ENCODE measurements around the gene TOP1. TPM values are rescaled to one million over a fixed set of nuclear protein-coding genes. Genes with fewer than 3 reads are reported as not detected.
A peak's percentile ranks its signal among the peaks of the same experiment; 100 is the strongest.

The TOP1 gene
- polyA plus RNA-seq, 3 donors, result 6.9 to 11.5 (median 11.5) TPM

GRCh38 chr20:41027366-41027765 lies 1.3 kb upstream of the TOP1 start:
- 100% methylated on average over 1 of the region's 8 CpGs for WGBS (ENCODE audit: insufficient coverage)
- H3K27me3 Mint-ChIP-seq (ENCODE audit: low read depth in 3 of 3), result peaks cover 0 to 2% (median 0%) of the 10 kb centered on the region in 3 donors
- H3K9me3 Mint-ChIP-seq, result peaks cover 0 to 2% (median 0%) of the 10 kb centered on the region in 7 donors
- Histone ChIP-seq H3K9me3 (replicated peaks in 1 of 2; ENCODE audit: control insufficient read depth in 1 of 2, insufficient read depth in 1 of 2, low read length in 2 of 2) (no peaks in the 10 kb centered on the region), H2AFZ (ENCODE audit: insufficient read depth, low read depth, low read length, poor library complexity, severe bottlenecking) (peak overlapping the region; percentile 76), H3K36me3 (replicated peaks in 1 of 2; ENCODE audit: control insufficient read depth in 1 of 2, insufficient read depth in 2 of 2, low read length in 2 of 2) (peaks cover 2 to 3% of the 10 kb centered on the region in 2 donors), H3K9ac (ENCODE audit: insufficient read depth, low read length, poor library complexity, severe bottlenecking) (no peak overlapping the region), H3K79me2 (ENCODE audit: insufficient read depth, low read length) (peaks cover 38% of the 10 kb centered on the region), H3K27me3 (ENCODE audit: control insufficient read depth in 2 of 2, insufficient read depth in 2 of 2, low read length in 2 of 2) (no peaks in the 10 kb centered on the region), H3K4me3 (replicated peaks in 1 of 3; ENCODE audit: low read depth in 2 of 3, low read length in 3 of 3) (no peak overlapping the region), H3K27ac (ENCODE audit: low read depth in 1 of 2, low read length in 2 of 2) (no peak overlapping the region), H4K20me1 (ENCODE audit: insufficient read depth, low read length) (peaks cover 34% of the 10 kb centered on the region), H3K4me2 (replicated peaks; ENCODE audit: extremely low read depth, low read length, poor library complexity, severe bottlenecking) (no peak overlapping the region), H3K4me1 (ENCODE audit: control insufficient read depth in 1 of 2, insufficient read depth in 2 of 2, low read length in 2 of 2) (peaks cover 29 to 36% of the 10 kb centered on the region in 2 donors)
- no peak for DNase-seq
- TF ChIP-seq CTCF (IDR thresholded peaks at IDR 0.05), result no peak
- intact Hi-C loops (cut with micrococcal nuclease), result loop anchor here (5.0 kb wide), 2 partner anchors 35 kb away; no protein-coding TSS in a partner anchor
- H3K27ac Mint-ChIP-seq, result peak overlapping the region in 3 of 7 donors; percentile 41 to 97 (median 54)
- H3K4me1 Mint-ChIP-seq, result peaks cover 32% of the 10 kb centered on the region
- peaks cover 18 to 19% of the 10 kb centered on the region in 2 donors for H3K36me3 Mint-ChIP-seq
- H3K4me3 Mint-ChIP-seq, result peak overlapping the region in 1 of 2 donors; percentile 49

GRCh38 chr20:41027872-41028358 lies 707 bp upstream of the TOP1 start:
- H3K36me3 Mint-ChIP-seq, result peaks cover 24% of the 10 kb centered on the region in 2 donors
- Histone ChIP-seq H3K79me2 (ENCODE audit: insufficient read depth, low read length) (peaks cover 43% of the 10 kb centered on the region), H3K4me1 (ENCODE audit: control insufficient read depth in 1 of 2, insufficient read depth in 2 of 2, low read length in 2 of 2) (peaks cover 34 to 41% of the 10 kb centered on the region in 2 donors), H3K4me3 (replicated peaks in 1 of 3; ENCODE audit: low read depth in 2 of 3, low read length in 3 of 3) (peak overlapping the region; percentile 25 to 88 (median 31)), H3K9me3 (replicated peaks in 1 of 2; ENCODE audit: control insufficient read depth in 1 of 2, insufficient read depth in 1 of 2, low read length in 2 of 2) (no peaks in the 10 kb centered on the region), H2AFZ (ENCODE audit: insufficient read depth, low read depth, low read length, poor library complexity, severe bottlenecking) (peak overlapping the region; percentile 76), H3K27me3 (ENCODE audit: control insufficient read depth in 2 of 2, insufficient read depth in 2 of 2, low read length in 2 of 2) (no peaks in the 10 kb centered on the region), H3K9ac (ENCODE audit: insufficient read depth, low read length, poor library complexity, severe bottlenecking) (peak overlapping the region; percentile 65), H3K4me2 (replicated peaks; ENCODE audit: extremely low read depth, low read length, poor library complexity, severe bottlenecking) (peak overlapping the region; percentile 67), H3K36me3 (replicated peaks in 1 of 2; ENCODE audit: control insufficient read depth in 1 of 2, insufficient read depth in 2 of 2, low read length in 2 of 2) (peaks cover 4 to 8% of the 10 kb centered on the region in 2 donors), H4K20me1 (ENCODE audit: insufficient read depth, low read length) (peaks cover 40% of the 10 kb centered on the region), H3K27ac (ENCODE audit: low read depth in 1 of 2, low read length in 2 of 2) (peak overlapping the region in 1 of 2 donors; percentile 95)
- DNase-seq, result no peak
- H3K9me3 Mint-ChIP-seq, result peaks cover 0 to 2% (median 0%) of the 10 kb centered on the region in 7 donors
- WGBS (ENCODE audit: insufficient coverage), result 0% methylated on average over 2 of the region's 10 CpGs
- intact Hi-C loops (cut with micrococcal nuclease), result loop anchor here (5.0 kb wide), 2 partner anchors 34 to 36 kb away; no protein-coding TSS in a partner anchor
- H3K27me3 Mint-ChIP-seq (ENCODE audit: low read depth in 3 of 3), result peaks cover 0 to 2% (median 0%) of the 10 kb centered on the region in 3 donors
- H3K27ac Mint-ChIP-seq, result peak overlapping the region; percentile 54 to 97 (median 93)
- H3K4me1 Mint-ChIP-seq, result peaks cover 37% of the 10 kb centered on the region
- no peak for TF ChIP-seq CTCF (IDR thresholded peaks at IDR 0.05)
- peak overlapping the region; percentile 86 to 90 for H3K4me3 Mint-ChIP-seq

Measured in CD14-positive monocyte (primary cell).